Peyer's patch (tissue), 4 donors: Measurements from ENCODE around the gene ARL15. TPM values are rescaled to one million over a fixed set of nuclear protein-coding genes. Genes with fewer than 3 reads are reported as not detected.
A peak's percentile ranks its signal among the peaks of the same experiment; 100 is the strongest.

Experiments used
- DNase-seq, 3 donors: peaks; one replicate each; pipeline ENCODE4 v3.0.0-alpha.2; 2017 to 2019
- H3K27ac ChIP-seq, 4 donors: fragments of 200-600 bp; sonication (generic); one replicate each; pipeline ENCODE4 v1.5.1; 2016 to 2019
- H3K27me3 ChIP-seq, 2 donors: fragments of 200-600 bp; sonication (generic); one replicate each; pipeline ENCODE4 v1.5.1; 2019
- H3K36me3 ChIP-seq, 3 donors: fragments of 200-600 bp; sonication (generic); one replicate each; pipeline ENCODE4 v1.5.1; 2016 to 2019
- H3K4me1 ChIP-seq, 4 donors: fragments of 200-600 bp; sonication (generic); one replicate each; pipeline ENCODE4 v1.5.1; 2016 to 2019
- H3K4me3 ChIP-seq, 4 donors: fragments of 200-600 bp; sonication (generic); 1 replicate in 3 of 4; 2 replicates in 1 of 4; pipeline ENCODE4 v1.5.1; 2016 to 2019; ENCODE audit warnings: mild to moderate bottlenecking in 1 of 4
- H3K9me3 ChIP-seq, 4 donors: fragments of 200-600 bp; sonication (generic); one replicate each; pipeline ENCODE4 v1.5.1; 2016 to 2019; ENCODE audit warnings: mild to moderate bottlenecking in 1 of 4
- POLR2A ChIP-seq, 2 donors: fragments of 450-650 bp; IDR thresholded peaks; one replicate each; pipeline ENCODE4 v1.5.1; 2017; ENCODE audit warnings: antibody characterized with exemption in 2 of 2, mild to moderate bottlenecking in 2 of 2, moderate library complexity in 2 of 2
- total RNA-seq, 4 donors: library from RNA; depleted of rRNA; stranded (reverse); fragments of >200 nt; gene quantifications; one replicate each; pipeline ENCODE4 v1.1.0, GENCODE V29; 2016
- TF ChIP-seq, protein P1 (sequence below), 6 experiments: fragments of 450-650 bp in 4 of 6; fragments of 200-600 bp in 2 of 6; sonication (generic) in 1 of 6; IDR thresholded peaks; one replicate each; pipeline ENCODE4 v1.5.1; 2017 to 2019; ENCODE audit warnings: antibody characterized with exemption in 6 of 6, mild to moderate bottlenecking in 3 of 6, moderate library complexity in 1 of 6

ARL15 gene
- total RNA-seq, 4 donors from 2014 or later: 18.0 to 44.5 (median 38.7) TPM

DNA sequence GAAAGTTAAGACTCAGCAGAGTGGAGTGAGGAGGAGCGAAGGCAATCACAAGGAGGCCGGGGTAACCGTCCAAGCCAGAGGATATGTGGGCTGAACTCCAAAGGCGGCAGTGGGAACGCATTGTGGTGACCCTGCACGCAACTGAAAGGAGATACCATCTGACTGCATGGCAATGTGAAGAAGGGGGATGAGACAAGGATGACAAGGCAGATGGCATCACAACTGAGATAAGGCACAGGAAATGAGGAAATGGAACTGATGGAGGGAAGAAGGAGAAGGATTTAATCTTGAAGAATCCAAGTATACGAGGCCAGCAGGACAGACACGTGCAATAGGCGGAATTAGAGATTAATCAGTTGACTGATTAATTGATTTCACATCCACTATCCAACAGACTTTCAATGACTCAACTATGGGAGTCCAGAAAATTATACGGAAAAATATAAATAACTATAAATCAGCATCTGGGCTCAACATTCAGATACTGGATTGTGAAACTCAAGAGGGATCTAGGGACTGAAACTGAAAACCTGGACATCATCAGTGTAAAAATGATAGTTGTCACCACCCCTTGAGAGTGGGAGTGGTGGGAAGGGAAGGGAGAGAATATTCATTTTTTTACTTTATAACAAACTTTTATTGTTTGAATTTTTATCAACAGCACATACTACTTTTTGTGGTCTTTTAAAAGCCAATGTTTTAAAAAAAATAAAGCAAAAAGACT is 86.1 kb downstream of the ARL15 start:
- Histone ChIP-seq H3K4me1 (no peaks in the 10 kb centered on the region), H3K36me3 (no peaks in the 10 kb centered on the region), H3K9me3 (no peaks in the 10 kb centered on the region), H3K27me3 (no peaks in the 10 kb centered on the region), H3K27ac (no peak overlapping the region), H3K4me3 (no peak overlapping the region)
- no peak for DNase-seq
- TF ChIP-seq POLR2A (IDR thresholded peaks at IDR 0.05): no peak
- TF ChIP-seq, protein P1, sequence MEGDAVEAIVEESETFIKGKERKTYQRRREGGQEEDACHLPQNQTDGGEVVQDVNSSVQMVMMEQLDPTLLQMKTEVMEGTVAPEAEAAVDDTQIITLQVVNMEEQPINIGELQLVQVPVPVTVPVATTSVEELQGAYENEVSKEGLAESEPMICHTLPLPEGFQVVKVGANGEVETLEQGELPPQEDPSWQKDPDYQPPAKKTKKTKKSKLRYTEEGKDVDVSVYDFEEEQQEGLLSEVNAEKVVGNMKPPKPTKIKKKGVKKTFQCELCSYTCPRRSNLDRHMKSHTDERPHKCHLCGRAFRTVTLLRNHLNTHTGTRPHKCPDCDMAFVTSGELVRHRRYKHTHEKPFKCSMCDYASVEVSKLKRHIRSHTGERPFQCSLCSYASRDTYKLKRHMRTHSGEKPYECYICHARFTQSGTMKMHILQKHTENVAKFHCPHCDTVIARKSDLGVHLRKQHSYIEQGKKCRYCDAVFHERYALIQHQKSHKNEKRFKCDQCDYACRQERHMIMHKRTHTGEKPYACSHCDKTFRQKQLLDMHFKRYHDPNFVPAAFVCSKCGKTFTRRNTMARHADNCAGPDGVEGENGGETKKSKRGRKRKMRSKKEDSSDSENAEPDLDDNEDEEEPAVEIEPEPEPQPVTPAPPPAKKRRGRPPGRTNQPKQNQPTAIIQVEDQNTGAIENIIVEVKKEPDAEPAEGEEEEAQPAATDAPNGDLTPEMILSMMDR (IDR thresholded peaks at IDR 0.05): no peak

GRCh38 chr5:54222336-54222735 is 88.0 kb downstream of the ARL15 start:
- TF ChIP-seq POLR2A (IDR thresholded peaks at IDR 0.05): no peak
- TF ChIP-seq, protein P1 (IDR thresholded peaks at IDR 0.05): no peak
- no peaks in the 10 kb centered on the region for H3K27me3 ChIP-seq
- no peak overlapping the region for H3K4me3 ChIP-seq
- no peaks in the 10 kb centered on the region for H3K36me3 ChIP-seq
- no peaks in the 10 kb centered on the region for H3K4me1 ChIP-seq
- no peak for DNase-seq
- no peak overlapping the region for H3K27ac ChIP-seq
- H3K9me3 ChIP-seq: no peaks in the 10 kb centered on the region

- H3K4me3 ChIP-seq: no peak overlapping the region
- no peak for DNase-seq
- H3K36me3 ChIP-seq: no peaks in the 10 kb centered on the region
- H3K9me3 ChIP-seq: no peaks in the 10 kb centered on the region
- TF ChIP-seq, protein P1 (IDR thresholded peaks at IDR 0.05): no peak
- no peak for TF ChIP-seq POLR2A (IDR thresholded peaks at IDR 0.05)
- no peak overlapping the region for H3K27ac ChIP-seq
- H3K4me1 ChIP-seq: no peaks in the 10 kb centered on the region
- no peaks in the 10 kb centered on the region for H3K27me3 ChIP-seq
Observed at GRCh38 chr5:54221135-54221534, 89.2 kb downstream of the ARL15 start.

GRCh38 chr5:54220230-54221040 is 89.9 kb downstream of the ARL15 start:
- H3K36me3 ChIP-seq: no peaks in the 10 kb centered on the region
- TF ChIP-seq, protein P1 (IDR thresholded peaks at IDR 0.05): no peak
- no peak for TF ChIP-seq POLR2A (IDR thresholded peaks at IDR 0.05)
- H3K27me3 ChIP-seq: no peaks in the 10 kb centered on the region
- no peaks in the 10 kb centered on the region for H3K9me3 ChIP-seq
- H3K4me1 ChIP-seq: no peaks in the 10 kb centered on the region
- peak overlapping the region in 1 of 4 donors; percentile 3 for H3K4me3 ChIP-seq
- H3K27ac ChIP-seq: no peak overlapping the region
- DNase-seq: no peak

- H3K27ac ChIP-seq: no peak overlapping the region
- TF ChIP-seq, protein P1 (IDR thresholded peaks at IDR 0.05): peak in 5 of 6 experiments; percentile 50 to 89 (median 79)
- TF ChIP-seq POLR2A (IDR thresholded peaks at IDR 0.05): no peak
- H3K27me3 ChIP-seq: no peaks in the 10 kb centered on the region
- H3K4me1 ChIP-seq: no peaks in the 10 kb centered on the region
- DNase-seq: peak in 1 of 3 donors; percentile 53
- H3K4me3 ChIP-seq: no peak overlapping the region
- H3K36me3 ChIP-seq: no peaks in the 10 kb centered on the region
- H3K9me3 ChIP-seq: no peaks in the 10 kb centered on the region
Observed at GRCh38 chr5:54217826-54218503, 92.4 kb downstream of the ARL15 start.
